Suppressor macrophage (primary cell): ENCODE data around the gene RPUSD4.

ENCODE experiments used
- DNase-seq, 4 experiments: peaks; one replicate each; pipeline ENCODE4 v3.0.0-alpha.2; 2020 to 2022

RPUSD4 gene

DNA sequence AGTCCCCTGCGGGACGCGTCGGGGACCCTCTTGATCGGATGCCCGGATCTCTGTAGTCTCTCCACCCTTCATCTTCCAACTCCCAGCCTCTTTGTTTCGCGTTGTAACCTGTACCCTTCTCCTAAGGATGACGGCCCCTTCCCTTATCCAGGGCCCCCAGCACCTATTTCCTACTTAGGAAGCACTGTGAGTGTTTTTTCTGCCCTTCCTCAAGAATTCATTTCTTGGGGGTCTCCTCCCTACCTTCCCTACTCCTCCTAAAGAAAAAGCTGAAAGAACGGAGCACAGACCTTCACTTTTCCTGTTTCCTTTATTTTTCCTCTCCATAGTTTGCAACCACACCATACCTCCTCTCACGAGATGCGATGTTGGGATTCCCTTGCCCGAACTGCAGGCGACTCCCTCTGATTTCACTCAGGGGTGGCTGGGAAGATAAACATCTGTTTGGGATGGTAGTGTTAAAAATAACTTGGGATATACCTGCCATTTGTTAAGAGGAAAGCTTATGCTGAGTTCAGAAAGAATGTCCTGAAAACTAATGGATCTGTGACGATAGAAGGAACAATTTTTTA lies 725 bp upstream of the RPUSD4 start:
- no peak for DNase-seq

DNA sequence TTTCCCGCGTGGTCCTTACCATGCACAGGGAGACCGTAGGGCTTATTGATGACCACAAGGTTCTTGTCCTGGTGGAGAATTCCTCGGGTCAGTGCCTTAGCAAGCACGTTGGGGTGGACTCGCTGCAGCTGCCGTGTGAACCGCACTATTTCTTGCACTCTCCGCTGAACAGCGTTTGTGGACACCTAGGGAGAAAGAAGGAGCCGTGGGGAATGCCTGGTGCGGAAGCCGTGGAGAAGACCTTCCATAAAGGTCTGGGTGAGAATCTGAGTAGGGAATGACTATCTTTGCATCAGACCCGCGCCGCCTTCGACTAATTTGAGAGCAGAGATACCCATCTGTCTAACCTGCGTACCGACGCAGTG lies 597 bp downstream of the RPUSD4 start:
- DNase-seq: peak in 1 of 4 experiments; percentile 2

DNA sequence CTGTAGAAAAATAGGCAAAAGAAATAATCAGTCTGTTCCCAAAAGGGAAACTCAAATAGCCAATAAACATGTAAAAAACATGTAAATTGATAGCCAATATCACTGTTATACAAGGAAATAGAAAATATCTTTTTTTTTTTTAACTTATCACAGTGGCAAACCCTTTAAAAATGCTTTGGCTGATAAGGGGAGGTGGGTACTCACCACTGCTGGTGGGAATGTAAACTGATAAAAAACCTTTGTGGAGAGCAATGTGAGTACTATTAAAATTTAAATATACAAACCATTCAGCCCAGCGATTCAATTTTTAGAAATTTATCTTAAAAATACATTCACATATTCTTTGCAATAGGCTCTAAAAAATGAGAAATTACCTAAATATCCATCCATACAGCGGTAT lies 3.6 kb downstream of the RPUSD4 start:
- no peak for DNase-seq

DNA sequence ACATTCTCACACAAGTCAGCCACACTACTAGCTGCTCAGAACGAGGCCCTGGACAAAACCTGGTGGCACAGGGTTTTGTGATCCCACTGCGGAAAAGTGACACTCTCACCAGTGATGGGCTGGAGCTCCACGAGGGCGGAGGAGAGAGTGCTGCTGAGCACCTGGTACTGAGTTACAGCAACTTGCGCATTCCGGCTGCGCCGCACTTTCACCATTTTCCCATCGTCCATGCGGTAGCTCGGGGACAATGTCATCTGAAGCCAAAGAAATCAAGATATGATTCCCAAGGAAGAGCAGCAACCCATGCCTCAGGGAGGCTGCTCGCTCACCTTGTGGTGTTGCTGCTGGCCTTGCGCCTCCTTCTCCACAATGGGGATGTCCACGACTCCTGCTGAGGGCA lies 6.1 kb downstream of the RPUSD4 start:
- DNase-seq: no peak

DNA sequence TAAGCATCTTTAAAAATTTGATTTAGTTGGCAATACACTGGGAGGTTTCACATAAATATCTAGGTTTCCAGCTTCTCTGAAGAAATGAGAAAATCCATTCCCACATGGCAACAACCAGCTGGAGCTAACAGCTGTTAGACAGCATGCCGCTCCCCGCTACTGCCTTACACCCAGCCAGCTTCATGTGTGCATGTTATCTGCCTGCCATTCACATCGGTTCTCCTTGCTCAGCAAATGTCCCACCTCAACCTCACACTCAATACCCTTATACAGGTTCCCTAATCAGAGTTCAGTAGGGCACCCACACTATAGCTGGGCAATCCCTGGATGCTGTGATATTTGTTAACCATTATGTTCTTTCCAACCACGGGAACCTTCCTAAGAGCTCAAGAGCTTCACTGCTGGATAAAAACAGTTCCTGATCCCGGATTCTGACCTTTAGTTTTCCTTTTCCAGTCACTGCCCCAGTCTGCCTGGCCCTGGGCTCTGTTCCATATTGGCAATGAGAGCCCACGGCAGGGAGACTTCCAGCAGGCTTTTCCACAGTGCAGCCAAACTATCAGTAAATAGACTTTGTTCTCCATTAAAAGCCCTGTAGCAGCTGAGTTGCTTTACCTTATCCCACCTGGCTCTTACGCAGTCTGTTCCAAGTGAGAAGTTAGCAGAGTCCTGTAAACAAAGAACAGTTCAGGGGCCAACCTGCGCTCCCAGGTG lies 8.6 kb downstream of the RPUSD4 start:
- DNase-seq: no peak

DNA sequence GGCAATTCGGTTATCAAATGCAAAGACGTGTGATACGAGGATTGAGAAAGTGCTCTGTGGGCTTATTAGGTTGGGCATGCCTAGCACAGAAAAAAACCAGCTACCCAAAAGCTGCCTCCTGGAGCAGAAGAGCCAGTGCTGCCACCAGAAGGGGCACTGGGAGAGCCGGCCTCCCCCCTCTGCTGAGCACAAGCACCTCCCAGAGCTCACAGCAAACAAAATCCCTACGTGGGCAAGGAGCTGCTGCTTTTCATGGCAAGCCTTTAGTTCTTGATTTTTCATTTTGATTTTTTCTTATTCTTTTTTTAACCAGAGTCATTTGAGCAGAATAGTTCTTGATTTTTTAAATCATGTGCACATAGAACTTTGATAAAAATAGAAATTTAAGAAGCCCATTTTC lies 12.8 kb downstream of the RPUSD4 start:
- DNase-seq: no peak

DNA sequence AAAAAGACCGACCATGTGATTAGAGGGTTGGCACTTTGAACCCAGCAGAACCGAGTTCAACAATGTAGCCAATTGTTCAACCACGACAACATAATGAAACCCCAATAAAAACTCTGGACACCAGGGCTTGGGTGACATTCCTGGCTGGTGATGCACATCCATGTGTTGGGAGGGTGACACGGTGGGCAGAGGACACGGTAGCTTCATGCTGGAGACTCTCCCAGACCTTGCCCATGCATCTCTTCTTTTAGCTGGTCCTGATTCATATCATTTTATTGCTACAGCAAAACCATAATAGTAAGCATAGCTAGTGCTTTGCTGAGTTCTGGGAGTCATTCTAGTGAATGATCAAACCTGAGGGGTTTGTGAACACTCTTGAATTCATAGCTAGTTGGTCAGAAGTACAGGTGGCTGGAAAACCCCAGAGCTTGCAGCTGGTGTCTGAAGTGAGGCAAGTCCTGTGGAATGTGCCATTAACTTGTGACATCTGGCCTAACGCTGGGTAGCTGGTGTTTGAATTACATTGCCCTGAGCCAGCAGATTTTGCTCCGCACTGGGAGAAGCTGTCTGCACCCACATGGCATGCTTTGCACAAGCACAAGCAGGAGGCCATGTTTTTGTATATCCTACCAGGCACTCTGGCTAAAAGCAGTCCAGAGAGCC lies 14.0 kb downstream of the RPUSD4 start:
- DNase-seq: no peak

DNA sequence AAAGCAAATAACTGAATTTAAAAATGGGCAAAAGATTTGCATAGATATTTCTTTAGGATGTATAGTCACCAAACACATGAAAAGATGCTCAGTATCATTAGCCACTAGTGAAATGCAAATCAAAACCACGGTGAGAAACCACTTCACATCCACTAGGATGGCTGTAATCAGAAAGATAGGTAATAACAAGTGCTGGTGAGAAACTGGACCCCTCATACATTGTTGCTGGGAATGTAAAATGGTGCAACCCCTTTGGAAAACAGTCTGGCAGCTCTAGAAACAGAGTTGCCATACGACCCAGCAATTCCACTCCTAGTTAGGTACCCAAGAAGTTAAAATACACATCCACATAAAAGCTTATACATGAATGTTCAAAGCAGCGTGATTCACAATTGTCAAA lies 16.3 kb downstream of the RPUSD4 start:
- no peak for DNase-seq

DNA sequence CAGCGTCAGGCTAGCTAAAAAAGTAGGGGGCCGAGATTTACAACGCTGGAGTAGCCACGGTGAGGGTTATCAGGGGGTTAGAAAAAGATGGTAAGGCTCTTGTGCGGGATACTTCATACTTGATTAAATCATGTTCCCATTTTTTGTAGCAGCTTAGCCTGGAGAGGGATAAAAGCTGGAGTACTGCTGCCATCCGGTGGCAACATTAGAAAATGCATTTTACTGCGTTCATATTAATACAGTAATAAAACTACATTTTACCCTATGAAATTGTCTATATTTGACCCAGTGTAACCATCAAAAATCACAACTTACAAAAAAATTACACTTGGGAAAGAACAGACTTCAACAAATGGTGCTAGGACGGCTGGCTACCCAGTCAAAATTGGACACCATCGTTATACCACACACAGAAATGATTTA lies 17.3 kb downstream of the RPUSD4 start:
- DNase-seq: peak; percentile 66 to 73 (median 71)

DNA sequence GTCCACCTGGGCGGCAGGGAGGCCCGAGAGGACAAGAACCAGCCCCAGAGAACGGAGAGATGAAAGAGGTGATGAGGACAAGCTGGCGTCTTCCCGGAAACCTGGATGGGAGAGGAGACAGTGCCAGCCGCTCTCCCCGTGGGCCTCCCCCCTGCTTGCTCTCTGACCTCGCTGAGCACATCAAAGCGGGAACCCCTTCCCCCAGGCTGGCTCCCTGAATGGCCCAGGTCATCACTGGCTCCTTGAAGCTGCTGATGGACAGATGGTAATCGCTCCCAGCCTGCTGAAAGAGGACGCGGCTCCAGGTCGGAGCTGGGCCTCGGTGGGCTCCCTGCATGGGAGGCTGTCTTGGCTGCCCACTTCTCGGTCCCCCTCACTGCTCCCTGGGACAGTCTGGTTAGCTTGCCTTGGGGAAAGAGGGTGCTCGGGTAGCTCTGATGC lies 18.4 kb downstream of the RPUSD4 start:
- DNase-seq: no peak

DNA sequence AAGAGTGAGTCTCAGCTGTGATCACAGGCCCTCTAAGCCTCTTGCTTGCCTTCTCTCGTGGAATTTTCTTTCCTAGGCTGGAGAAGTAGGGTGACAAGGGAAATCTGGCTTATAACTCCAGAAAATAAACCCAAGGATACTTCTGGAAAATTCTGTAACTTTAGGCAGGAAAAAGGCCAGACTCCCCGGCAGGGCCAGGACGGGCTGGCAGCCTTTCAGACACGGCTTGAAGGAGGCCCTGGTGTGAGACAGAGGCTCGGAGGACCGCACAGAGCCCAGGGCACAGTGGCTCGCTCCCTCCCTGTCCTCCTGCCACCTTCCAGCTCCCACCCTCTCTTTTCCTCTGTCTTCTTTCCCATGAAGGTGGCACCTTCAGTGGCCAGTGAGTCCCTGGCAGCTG lies 19.1 kb downstream of the RPUSD4 start:
- DNase-seq: no peak

DNA sequence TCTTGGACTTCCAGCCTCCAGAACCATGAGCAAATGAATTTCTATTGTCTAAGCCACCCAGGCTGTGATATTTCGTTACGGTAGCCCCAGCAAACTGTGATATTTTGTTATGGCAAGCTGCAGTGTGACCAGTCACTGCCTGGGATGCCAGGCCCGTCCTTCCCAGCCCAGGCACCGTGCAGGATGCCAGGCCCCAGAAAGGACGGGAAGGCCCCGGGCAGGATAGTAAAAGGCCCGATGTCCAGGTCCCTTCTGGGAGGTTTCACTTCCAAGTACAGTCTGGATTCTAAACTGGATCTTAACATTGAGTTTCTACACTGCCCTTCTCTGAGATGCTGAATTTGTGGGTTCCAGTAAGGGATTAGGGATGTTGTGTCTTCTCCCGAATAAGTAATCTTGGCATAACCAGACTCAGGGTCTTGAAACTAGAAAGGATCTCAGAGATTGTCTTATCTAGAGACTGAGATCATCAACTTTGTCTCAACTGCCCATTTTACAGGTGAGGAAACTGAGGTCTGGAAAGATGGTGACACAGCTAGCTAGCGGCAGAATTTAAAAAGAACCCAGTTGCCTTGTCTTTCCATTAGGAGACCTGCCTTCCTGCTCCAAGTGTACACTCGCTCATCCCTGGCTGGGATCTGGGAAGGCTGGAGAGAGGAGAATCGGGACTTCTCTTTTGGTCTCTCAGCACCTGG lies 19.9 kb downstream of the RPUSD4 start:
- DNase-seq: no peak

DNA sequence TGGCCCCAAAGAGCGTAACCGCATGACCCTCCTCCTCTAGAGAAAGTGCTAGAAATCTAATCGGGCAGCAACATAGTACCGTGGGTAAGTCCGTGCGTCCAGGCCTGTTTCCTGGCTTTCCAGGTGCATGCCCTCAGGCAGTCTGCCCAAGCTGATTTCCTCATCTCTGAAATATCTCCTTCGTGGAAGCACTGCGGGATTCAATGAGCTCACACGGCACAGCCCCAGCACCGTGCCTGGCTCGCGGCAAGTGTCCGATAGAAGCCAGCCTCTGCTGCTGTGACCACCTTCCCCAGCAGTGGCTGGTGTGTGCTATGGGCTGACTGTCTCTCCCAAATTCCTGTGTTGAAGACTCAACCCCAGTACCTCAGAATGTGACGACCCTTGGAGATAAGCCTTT lies 20.7 kb downstream of the RPUSD4 start:
- DNase-seq: no peak

DNA sequence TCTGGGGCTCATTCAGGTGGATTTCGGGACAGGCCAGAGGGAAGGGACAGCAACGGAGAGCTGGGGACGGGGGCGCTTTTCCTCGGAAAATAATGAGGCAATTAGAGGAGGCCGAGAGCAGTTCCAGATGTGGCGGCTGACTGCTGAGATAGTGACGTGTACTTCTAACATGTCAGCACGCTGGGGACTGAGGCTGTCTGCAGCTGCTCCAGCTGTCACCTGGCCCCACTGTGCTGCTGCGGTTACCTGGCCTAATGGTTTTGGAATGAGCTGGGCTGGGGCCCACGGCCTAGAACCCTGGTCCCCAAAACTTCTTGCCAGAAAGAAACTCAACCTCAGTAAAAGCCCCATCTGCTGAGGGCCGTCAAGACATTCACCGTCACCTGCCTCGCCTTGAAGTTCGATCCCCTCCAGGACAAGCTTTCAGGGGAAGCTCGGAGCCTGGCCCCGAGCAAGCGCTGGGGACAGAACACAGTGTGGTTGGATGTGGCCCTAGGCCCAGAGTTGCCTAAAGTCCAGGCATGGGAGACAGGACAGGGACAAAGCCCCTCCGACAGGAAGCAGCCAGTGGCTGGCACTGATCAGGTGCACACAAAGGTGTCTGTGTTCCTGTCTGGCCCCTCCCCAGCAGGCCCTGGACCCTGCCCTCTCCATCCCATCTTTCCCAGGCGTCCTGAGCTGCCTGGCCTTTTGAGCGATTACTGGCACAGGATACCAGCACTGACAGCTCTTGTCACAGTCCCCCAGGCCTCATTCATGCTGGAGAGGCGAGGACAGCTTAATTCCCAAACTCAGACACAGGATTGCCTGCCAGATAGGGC lies 22.1 kb downstream of the RPUSD4 start:
- DNase-seq: no peak

DNA sequence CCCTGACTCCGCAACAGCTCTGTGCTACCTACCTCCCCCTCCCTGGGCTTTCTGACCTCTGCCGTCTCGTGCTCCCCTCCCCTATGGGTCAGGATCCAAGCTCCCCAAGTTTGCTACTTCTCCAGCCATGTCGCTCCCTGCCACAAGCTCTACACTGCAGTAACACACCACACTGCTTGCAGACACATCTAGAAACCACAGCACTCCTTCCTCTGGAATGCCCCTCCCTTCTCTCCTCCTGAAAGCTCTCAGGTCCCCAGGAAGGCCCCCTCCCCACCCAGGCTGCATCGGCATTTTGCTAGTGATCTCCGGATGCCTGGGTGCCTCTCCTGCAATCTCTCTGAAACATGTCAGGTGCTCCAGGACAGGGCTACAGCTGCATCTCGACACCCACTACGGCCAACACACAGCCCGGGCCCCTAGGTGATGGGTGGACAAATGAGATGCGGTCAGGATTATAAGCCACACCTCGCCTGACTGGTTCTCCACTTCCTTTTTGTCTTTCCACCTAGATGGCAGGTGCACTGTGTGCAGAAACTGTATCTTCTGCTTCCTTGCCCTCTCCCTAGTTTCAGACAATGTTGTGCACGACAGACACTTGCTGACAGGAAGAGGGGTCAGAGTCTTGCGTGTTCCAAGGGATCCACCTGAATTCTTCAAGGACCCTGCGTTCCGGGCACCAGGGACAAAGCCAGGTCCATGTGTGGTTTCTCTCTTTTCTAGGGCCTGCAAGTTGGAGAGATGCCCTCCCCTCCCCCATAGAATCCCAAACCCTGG lies 22.9 kb downstream of the RPUSD4 start:
- DNase-seq: no peak

DNA sequence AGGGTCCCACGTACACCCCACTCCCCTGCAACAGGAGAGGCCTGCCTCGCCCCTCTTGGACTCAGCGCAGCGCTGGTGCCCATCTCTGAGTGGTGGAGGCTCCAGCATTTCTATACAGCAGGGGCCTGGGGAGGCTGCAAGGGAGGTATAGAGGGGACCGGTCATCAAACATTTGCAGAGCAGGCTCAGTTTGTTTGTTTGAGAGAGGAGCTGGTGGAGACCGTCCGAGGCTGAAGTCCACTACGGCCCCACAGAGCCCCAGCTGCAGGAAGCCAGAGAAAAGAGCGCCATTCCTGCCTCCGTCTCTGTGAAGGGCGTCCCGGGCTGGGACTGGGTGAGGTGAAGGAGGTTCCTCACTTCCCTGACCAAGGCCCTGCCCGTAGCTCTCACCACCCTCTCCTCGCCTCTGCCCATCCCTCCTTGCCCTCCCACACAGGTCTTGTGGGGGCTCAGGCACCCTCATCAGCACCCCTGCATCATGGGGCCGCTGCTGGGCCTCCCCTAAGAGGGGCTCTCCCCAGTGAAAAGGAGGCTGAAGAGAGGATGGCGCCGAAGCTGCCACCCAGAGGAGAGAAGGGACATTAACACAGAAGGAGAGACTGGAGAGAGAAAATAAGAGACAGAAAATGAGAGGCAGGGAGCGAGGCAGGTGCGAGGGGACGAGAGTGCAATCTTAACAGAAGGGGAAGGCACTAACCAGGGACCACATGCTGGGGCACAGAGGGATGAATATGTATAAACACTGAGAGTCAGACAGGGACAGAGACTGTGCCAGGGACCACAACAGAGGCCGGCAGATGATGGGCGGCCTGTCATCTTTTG lies 24.5 kb downstream of the RPUSD4 start:
- DNase-seq: no peak

DNA sequence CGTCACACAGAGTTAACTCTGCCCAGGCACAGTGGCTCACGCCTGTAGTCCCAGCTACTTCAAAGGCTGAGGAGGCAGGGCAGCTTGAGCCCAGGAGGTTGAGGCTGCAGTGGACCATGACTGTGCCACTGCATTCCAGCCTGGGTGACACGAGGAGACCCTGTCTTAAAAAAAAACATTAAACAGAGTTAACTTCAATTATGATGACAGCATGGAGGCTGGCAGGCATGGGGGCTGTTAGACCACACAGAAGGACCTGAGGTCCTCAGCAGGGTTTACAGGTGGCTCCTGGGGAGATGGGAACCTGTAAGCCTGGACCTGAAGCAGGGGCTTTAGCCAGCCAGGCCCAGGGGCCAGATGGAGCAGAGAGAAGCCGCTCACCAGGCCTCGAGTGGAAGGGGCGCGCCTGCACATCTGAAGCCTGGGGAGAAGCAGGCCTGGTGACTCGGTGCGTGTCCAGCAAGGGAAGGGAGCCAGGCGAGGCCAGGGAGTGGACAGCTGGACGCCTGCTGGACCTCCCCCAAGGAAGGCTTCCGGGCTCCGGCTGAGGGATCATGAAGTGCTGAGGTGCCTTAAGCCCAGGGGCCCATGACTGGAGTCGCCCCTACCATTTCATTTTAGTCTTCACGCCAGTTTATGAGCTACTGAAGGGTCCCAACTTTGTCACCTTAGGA lies 25.3 kb downstream of the RPUSD4 start:
- no peak for DNase-seq

DNA sequence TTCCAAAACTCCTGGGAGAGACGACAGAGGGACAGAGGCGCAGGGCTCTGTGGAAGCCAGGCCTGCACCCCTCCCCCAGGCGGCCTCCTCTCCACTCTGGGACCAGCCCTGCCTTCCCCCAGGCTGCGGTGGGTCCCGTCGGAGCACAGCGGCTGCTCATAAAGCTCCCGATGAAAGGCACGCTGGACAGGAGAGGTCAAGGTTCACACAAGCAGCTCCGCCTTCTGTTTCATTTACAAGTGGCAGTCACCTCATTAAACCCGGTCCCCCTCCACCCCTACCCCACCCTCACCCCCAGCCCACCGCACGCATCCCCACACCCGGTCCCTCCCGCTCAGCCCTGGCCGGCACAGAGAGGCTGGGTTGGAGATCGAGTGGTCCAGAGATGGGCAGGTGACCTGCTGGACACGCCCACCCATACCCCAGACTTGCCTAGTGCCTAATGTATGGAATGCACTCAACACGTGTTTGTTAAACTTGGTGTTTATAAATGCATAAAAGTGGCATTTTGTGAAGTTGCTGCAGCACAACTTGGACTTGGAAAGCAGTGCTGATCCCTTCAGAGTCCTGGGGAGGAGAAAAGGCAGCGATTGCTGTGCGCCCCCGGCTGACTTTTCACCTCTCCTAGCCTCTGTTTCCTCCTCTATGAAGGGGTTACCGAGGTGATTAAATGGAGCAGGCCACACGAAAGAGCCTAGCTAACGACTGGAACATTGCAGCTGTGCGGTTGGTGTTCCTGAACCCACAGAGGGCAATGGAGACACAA lies 26.0 kb downstream of the RPUSD4 start:
- DNase-seq: no peak

DNA sequence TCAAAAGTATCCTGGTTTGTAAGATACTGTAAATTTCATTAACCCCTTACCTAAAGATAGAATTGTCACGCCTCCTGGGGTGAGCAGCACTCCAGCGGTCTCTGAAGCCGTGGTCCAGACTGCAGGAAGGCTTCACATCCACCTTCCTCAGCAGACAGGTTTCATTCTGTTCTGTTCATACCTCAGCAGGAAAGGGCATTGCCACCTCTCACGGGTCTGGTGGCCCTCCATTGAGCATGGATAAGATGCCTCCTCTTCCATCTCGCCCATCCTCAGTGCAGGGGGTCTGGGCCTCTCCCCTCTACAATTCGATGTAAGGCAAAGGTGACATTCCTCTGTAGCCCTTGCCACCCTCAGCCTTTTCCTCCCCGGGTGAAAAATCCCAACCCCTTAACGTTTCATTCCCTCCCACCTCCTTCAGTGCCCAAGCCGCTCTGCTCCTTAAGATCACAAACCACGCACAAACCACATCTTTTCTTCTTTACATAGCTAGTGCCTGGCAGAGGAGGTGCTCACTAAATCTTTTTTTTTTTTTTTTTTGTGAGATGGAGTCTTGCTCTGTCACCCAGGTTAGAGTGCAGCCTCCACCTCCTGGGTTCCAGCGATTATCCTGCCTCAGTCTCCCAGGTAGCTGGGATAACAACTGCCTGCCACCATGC lies 28.5 kb downstream of the RPUSD4 start:
- no peak for DNase-seq
